GM21528 (cell line): ENCODE measurements around the gene TRDMT1.
"Not testable (repeated sequence)": the region's sequence is repeated elsewhere in the genome, so short reads cannot be mapped to it uniquely, and the experiment has no call there.

Experiments used
- ATAC-seq: cut with Tn5 transposase; IDR thresholded peaks from one replicate; pipeline ENCODE4 v1.9.1; 2021; ENCODE audit warnings: mild to moderate bottlenecking, moderate library complexity; ENCODE audit not compliant: unreplicated experiment, low FRiP score

TRDMT1 gene

GRCh38 chr10:17141504-17142229, 59.8 kb downstream of the TRDMT1 start:
- ATAC-seq = no peak

- ATAC-seq = no peak
Measured at GRCh38 chr10:17140386-17140761, 61.1 kb downstream of the TRDMT1 start.

- no peak for ATAC-seq
Measured at GRCh38 chr10:17138460-17139042, 62.9 kb downstream of the TRDMT1 start.

- ATAC-seq = no peak
Measured at GRCh38 chr10:17134737-17135260, 66.7 kb downstream of the TRDMT1 start.

- ATAC-seq = no peak
Measured at GRCh38 chr10:17134282-17134681, 67.2 kb downstream of the TRDMT1 start.

- no peak for ATAC-seq
Measured at GRCh38 chr10:17129741-17130140, 71.7 kb downstream of the TRDMT1 start, which contains the start of gene CUBN. Gene CUBN (minus strand): TSS chr10:17129811. CDS start chr10:17129765, 46 bp downstream.

GRCh38 chr10:17128261-17128660, 73.2 kb downstream of the TRDMT1 start:
- ATAC-seq = no peak

- no peak for ATAC-seq
Measured at GRCh38 chr10:17126327-17126726, 75.1 kb downstream of the TRDMT1 start.

- no peak for ATAC-seq
Measured at GRCh38 chr10:17125206-17125893, 76.1 kb downstream of the TRDMT1 start.

GRCh38 chr10:17123961-17124360, 77.5 kb downstream of the TRDMT1 start:
- no peak for ATAC-seq

GRCh38 chr10:17122726-17123661, 78.5 kb downstream of the TRDMT1 start:
- no peak for ATAC-seq

GRCh38 chr10:17122052-17122451, 79.4 kb downstream of the TRDMT1 start:
- no peak for ATAC-seq

GRCh38 chr10:17120694-17121093, 80.8 kb downstream of the TRDMT1 start:
- ATAC-seq = no peak

- no peak for ATAC-seq
Measured at GRCh38 chr10:17119845-17120244, 81.6 kb downstream of the TRDMT1 start.

- no peak for ATAC-seq
Measured at GRCh38 chr10:17116193-17116592, 85.3 kb downstream of the TRDMT1 start.

- ATAC-seq = no peak
Measured at GRCh38 chr10:17115683-17116082, 85.8 kb downstream of the TRDMT1 start.

GRCh38 chr10:17114878-17115444, 86.5 kb downstream of the TRDMT1 start:
- ATAC-seq = not testable (repeated sequence)

- ATAC-seq = no peak
Measured at GRCh38 chr10:17113889-17114540, 87.5 kb downstream of the TRDMT1 start.

- no peak for ATAC-seq
Measured at GRCh38 chr10:17113346-17113745, 88.1 kb downstream of the TRDMT1 start.
